Activated CD8-positive, alpha-beta memory T cell treated with anti-CD3 and anti-CD28 coated beads, Interleukin-2, amount 50 U/mL, for 1 hour (primary cell): Measurements from ENCODE around the gene NKAIN4.

Experiments used
- DNase-seq: peaks from one replicate; pipeline ENCODE4 v3.0.0-alpha.2; 2020; ENCODE audit errors: extremely low read depth

NKAIN4 gene

GRCh38 chr20:63254232-63254605 is at the start of gene NKAIN4:
TSS of gene NKAIN4 (minus strand) at chr20:63254463. CDS start at chr20:63254450, 13 bp downstream.
- DNase-seq, result no peak

- no peak for DNase-seq
Measured at GRCh38 chr20:63303095-63303666, 48.9 kb upstream of the NKAIN4 start.

GRCh38 chr20:63301671-63302070 is 47.4 kb upstream of the NKAIN4 start:
- DNase-seq, result no peak

GRCh38 chr20:63298731-63299312 is 44.6 kb upstream of the NKAIN4 start:
- DNase-seq, result no peak

GRCh38 chr20:63297796-63298572 is 43.7 kb upstream of the NKAIN4 start:
- DNase-seq, result no peak

- DNase-seq, result no peak
Measured at GRCh38 chr20:63297371-63297781, 43.1 kb upstream of the NKAIN4 start.

- DNase-seq, result no peak
Measured at GRCh38 chr20:63296531-63297299, 42.5 kb upstream of the NKAIN4 start.

- no peak for DNase-seq
Measured at GRCh38 chr20:63295846-63296245, 41.6 kb upstream of the NKAIN4 start.

- no peak for DNase-seq
Measured at GRCh38 chr20:63295422-63295821, 41.2 kb upstream of the NKAIN4 start.

GRCh38 chr20:63295018-63295417 is 40.8 kb upstream of the NKAIN4 start:
- no peak for DNase-seq

GRCh38 chr20:63294536-63294900 is 40.3 kb upstream of the NKAIN4 start:
- no peak for DNase-seq

GRCh38 chr20:63293871-63294535 is 39.7 kb upstream of the NKAIN4 start:
- no peak for DNase-seq

- DNase-seq, result no peak
Measured at GRCh38 chr20:63293456-63293855, 39.2 kb upstream of the NKAIN4 start.

GRCh38 chr20:63292904-63293303 is 38.6 kb upstream of the NKAIN4 start, which contains the start of gene COL20A1:
TSS of gene COL20A1 (plus strand) at chr20:63293186. CDS start at chr20:63295108, 1,922 bp downstream.
- DNase-seq, result no peak

GRCh38 chr20:63292292-63292701 is 38.0 kb upstream of the NKAIN4 start:
- DNase-seq, result no peak

GRCh38 chr20:63291811-63292210 is 37.5 kb upstream of the NKAIN4 start:
- no peak for DNase-seq

GRCh38 chr20:63290677-63291472 is 36.6 kb upstream of the NKAIN4 start:
- DNase-seq, result no peak

- no peak for DNase-seq
Measured at GRCh38 chr20:63290136-63290676, 35.9 kb upstream of the NKAIN4 start.

GRCh38 chr20:63289311-63290135 is 35.3 kb upstream of the NKAIN4 start:
- DNase-seq, result no peak
